Ishikawa (cell line): ENCODE data around the gene CAPN6.

Experiments used
- CEBPB ChIP-seq: IDR thresholded peaks from 2 replicates; pipeline ENCODE4 v1.6.1; 2012
- CREB1 ChIP-seq: IDR thresholded peaks from 2 replicates; pipeline ENCODE4 v1.6.1; 2012; ENCODE audit warnings: low read depth
- EGR1 ChIP-seq: IDR thresholded peaks from 2 replicates; pipeline ENCODE4 v1.6.1; 2012
- EP300 ChIP-seq: IDR thresholded peaks from 2 replicates; pipeline ENCODE4 v1.6.1; 2012; ENCODE audit warnings: borderline replicate concordance
- FOXM1 ChIP-seq: IDR thresholded peaks from 2 replicates; pipeline ENCODE4 v1.6.1; 2012; ENCODE audit warnings: low read depth, borderline replicate concordance
- NFIC ChIP-seq: IDR thresholded peaks from 2 replicates; pipeline ENCODE4 v1.6.1; 2012
- RAD21 ChIP-seq: IDR thresholded peaks from 2 replicates; pipeline ENCODE4 v1.6.1; 2012; ENCODE audit warnings: low read depth
- REST ChIP-seq: IDR thresholded peaks from 2 replicates; pipeline ENCODE4 v1.6.1; 2012; ENCODE audit warnings: low read depth, mild to moderate bottlenecking
- TAF1 ChIP-seq: IDR thresholded peaks from 2 replicates; pipeline ENCODE4 v1.6.1; 2012; ENCODE audit warnings: low read depth, mild to moderate bottlenecking
- TCF12 ChIP-seq: IDR thresholded peaks from 2 replicates; pipeline ENCODE4 v1.6.1; 2012; ENCODE audit warnings: low read depth
- TEAD4 ChIP-seq: IDR thresholded peaks from 2 replicates; pipeline ENCODE4 v1.6.1; 2012
- YY1 ChIP-seq: IDR thresholded peaks from 2 replicates; pipeline ENCODE4 v1.6.1; 2012; ENCODE audit warnings: low read depth
- ZBTB7A ChIP-seq: IDR thresholded peaks from 2 replicates; pipeline ENCODE4 v1.6.1; 2012; ENCODE audit warnings: low read depth
- TF ChIP-seq, protein P1 (sequence below): IDR thresholded peaks from 2 replicates; pipeline ENCODE4 v1.6.1; 2012
- TF ChIP-seq, protein P2 (sequence below): IDR thresholded peaks from 2 replicates; pipeline ENCODE4 v1.6.1; 2012

The CAPN6 gene

GRCh38 chrX:111270339-111270738 lies at the start of gene CAPN6:
CAPN6 (minus strand) TSS chrX:111270483; CDS start chrX:111263936, 6,547 bp downstream.
- TF ChIP-seq, protein P1, sequence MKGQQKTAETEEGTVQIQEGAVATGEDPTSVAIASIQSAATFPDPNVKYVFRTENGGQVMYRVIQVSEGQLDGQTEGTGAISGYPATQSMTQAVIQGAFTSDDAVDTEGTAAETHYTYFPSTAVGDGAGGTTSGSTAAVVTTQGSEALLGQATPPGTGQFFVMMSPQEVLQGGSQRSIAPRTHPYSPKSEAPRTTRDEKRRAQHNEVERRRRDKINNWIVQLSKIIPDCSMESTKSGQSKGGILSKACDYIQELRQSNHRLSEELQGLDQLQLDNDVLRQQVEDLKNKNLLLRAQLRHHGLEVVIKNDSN: no peak
- TF ChIP-seq TAF1 (no peak), RAD21 (no peak), FOXM1 (no peak), EP300 (no peak), YY1 (no peak), TCF12 (no peak), CEBPB (no peak), CREB1 (no peak), EGR1 (no peak), TEAD4 (no peak), ZBTB7A (no peak), REST (no peak), NFIC (no peak)
- TF ChIP-seq, protein P2, sequence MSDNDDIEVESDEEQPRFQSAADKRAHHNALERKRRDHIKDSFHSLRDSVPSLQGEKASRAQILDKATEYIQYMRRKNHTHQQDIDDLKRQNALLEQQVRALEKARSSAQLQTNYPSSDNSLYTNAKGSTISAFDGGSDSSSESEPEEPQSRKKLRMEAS: no peak

- no peak for TF ChIP-seq TEAD4
- TF ChIP-seq, protein P1: no peak
Observed at GRCh38 chrX:111319451-111319850, 49.2 kb upstream of the CAPN6 start.

GRCh38 chrX:111318901-111319300 lies 48.6 kb upstream of the CAPN6 start:
- TF ChIP-seq YY1: no peak
- TF ChIP-seq TAF1: no peak
- no peak for TF ChIP-seq EGR1
- TF ChIP-seq CEBPB: no peak
- TF ChIP-seq CREB1: no peak
- TF ChIP-seq ZBTB7A: no peak
- TF ChIP-seq RAD21: no peak
- no peak for TF ChIP-seq REST
- TF ChIP-seq EP300: no peak
- no peak for TF ChIP-seq NFIC
- TF ChIP-seq, protein P2: no peak
- no peak for TF ChIP-seq FOXM1
- TF ChIP-seq TCF12: no peak
- no peak for TF ChIP-seq TEAD4
- TF ChIP-seq, protein P1: no peak

GRCh38 chrX:111309083-111309482 lies 38.8 kb upstream of the CAPN6 start:
- TF ChIP-seq TCF12 (no peak), CEBPB (no peak), TAF1 (no peak), YY1 (no peak), RAD21 (no peak), TEAD4 (no peak), NFIC (no peak), REST (no peak), EGR1 (no peak), CREB1 (no peak), ZBTB7A (no peak), FOXM1 (no peak), EP300 (no peak)
- TF ChIP-seq, protein P2: no peak
- TF ChIP-seq, protein P1: no peak
